ENCODE results near the gene CELSR2.
A peak's percentile ranks its signal among the peaks of the same experiment; 100 is the strongest.

The CELSR2 gene, protein sequence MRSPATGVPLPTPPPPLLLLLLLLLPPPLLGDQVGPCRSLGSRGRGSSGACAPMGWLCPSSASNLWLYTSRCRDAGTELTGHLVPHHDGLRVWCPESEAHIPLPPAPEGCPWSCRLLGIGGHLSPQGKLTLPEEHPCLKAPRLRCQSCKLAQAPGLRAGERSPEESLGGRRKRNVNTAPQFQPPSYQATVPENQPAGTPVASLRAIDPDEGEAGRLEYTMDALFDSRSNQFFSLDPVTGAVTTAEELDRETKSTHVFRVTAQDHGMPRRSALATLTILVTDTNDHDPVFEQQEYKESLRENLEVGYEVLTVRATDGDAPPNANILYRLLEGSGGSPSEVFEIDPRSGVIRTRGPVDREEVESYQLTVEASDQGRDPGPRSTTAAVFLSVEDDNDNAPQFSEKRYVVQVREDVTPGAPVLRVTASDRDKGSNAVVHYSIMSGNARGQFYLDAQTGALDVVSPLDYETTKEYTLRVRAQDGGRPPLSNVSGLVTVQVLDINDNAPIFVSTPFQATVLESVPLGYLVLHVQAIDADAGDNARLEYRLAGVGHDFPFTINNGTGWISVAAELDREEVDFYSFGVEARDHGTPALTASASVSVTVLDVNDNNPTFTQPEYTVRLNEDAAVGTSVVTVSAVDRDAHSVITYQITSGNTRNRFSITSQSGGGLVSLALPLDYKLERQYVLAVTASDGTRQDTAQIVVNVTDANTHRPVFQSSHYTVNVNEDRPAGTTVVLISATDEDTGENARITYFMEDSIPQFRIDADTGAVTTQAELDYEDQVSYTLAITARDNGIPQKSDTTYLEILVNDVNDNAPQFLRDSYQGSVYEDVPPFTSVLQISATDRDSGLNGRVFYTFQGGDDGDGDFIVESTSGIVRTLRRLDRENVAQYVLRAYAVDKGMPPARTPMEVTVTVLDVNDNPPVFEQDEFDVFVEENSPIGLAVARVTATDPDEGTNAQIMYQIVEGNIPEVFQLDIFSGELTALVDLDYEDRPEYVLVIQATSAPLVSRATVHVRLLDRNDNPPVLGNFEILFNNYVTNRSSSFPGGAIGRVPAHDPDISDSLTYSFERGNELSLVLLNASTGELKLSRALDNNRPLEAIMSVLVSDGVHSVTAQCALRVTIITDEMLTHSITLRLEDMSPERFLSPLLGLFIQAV (N-terminal part only)

DNA sequence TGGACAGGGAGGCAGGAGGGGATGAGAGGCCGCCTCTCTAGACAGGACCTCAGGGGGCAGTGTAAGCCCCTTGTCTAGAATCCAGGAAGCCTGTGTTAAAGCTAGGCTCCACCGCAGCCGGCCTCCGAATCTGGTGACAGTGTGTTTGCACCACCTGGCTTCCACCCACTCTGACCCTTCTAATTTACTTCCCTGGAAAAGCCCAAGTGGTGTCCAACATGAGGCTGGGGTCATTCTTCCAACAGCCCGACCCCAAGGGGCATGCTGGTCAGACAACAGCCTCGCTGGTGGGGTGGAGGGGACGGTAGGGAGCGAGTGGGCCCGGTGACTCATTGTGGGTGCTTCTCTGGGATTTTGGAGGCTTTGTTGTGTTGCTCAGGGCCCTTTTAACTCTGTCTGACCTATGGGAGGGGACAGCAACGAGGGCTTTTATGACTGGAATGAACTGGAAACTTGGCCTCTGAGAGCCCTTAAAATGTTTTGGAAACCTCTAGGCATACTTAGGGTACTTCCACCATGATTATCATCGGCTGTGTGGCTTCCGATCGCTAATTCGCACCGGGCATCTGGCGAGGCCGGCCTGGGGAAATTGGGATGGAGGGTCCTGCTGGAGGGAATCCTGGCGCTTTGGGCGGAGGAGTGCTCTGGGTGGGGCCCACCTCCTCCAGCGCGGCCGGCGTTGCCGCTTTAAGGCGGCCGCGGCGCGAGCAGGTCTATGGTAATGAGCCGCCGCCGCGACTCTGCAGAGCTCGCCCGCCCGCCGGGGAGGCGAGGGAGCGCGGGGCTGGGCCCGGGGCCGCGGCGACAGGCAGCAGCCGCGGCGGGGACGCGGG lies at the start of gene CELSR2:
TSS of gene CELSR2 (plus strand) at position 743 of the 833 bp plus-strand sequence. CDS start 541 bp downstream, outside the sequence.
- no peaks in the 10 kb centered on the region; the same call in 1 of the 2 replicates for H3K36me3 ChIP-seq (ENCODE audit: insufficient read depth, low read length)
- H3K9ac ChIP-seq (ENCODE audit: low read depth, low read length), result peak within 1 kb of the TSS; percentile 56

DNA sequence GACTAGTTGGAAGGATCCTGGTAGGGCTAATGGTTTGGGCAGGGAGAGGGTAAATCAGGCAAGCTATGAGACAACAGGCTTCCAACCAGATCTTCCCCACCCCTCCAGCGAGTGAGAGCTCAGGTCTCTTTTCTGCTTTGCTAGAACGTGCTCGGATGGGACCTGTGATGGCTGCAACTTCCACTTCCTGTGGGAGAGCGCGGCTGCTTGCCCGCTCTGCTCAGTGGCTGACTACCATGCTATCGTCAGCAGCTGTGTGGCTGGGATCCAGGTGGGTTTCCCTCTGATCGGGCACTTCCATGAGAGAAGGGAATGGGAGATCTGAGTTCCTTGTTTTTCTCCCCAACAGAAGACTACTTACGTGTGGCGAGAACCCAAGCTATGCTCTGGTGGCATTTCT lies 49.6 kb upstream of the CELSR2 start:
- Histone ChIP-seq H3K36me3 (ENCODE audit: insufficient read depth, low read length) (no peaks in the 10 kb centered on the region), H3K9me3 (ENCODE audit: control insufficient read depth, insufficient read depth, low read length) (no peaks in the 10 kb centered on the region), H3K4me1 (ENCODE audit: insufficient read depth, low read length) (peaks cover 16% of the 10 kb centered on the region; the same call in 1 of the 2 replicates), H3K9ac (ENCODE audit: low read depth, low read length) (no peak overlapping the region)

More for the DNA sequence above, at the start of gene CELSR2:
- Histone ChIP-seq H3K4me1 (ENCODE audit: insufficient read depth, low read length) (peaks cover 7% of the 10 kb centered on the region; the same call in 1 of the 2 replicates), H3K9me3 (ENCODE audit: control insufficient read depth, insufficient read depth, low read length) (no peaks in the 10 kb centered on the region)

DNA sequence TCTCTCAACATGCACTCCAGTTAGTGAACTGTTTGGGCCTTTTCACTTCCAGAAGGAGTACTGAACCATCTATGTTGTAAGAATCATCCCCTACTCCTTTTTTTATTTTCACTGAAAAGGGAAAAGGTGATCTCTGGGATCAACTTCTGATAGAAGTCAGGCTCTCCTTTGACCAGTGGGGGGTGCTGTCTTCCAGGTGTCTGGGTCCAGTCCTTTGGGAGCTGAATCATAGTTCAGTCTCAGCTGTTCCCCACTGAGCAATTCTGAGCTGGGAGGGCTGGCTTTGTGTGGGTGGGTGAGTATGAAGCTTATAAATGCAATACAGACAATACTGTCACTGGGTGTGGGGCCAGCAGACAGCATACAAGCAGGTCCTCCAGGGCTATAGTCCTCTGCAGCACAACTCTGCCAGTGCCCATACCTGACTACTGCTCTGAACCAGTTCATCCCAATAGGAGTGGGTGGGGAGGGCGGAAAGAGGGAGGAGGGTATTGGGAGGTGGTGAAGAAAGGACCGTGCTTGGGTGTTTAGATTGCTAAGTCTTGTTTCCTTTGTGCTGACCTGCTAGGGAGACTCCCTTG lies 48.1 kb upstream of the CELSR2 start:
- Histone ChIP-seq H3K9me3 (ENCODE audit: control insufficient read depth, insufficient read depth, low read length) (no peaks in the 10 kb centered on the region), H3K4me1 (ENCODE audit: insufficient read depth, low read length) (peaks cover 16% of the 10 kb centered on the region; the same call in 1 of the 2 replicates), H3K9ac (ENCODE audit: low read depth, low read length) (no peak overlapping the region), H3K36me3 (ENCODE audit: insufficient read depth, low read length) (no peaks in the 10 kb centered on the region)

DNA sequence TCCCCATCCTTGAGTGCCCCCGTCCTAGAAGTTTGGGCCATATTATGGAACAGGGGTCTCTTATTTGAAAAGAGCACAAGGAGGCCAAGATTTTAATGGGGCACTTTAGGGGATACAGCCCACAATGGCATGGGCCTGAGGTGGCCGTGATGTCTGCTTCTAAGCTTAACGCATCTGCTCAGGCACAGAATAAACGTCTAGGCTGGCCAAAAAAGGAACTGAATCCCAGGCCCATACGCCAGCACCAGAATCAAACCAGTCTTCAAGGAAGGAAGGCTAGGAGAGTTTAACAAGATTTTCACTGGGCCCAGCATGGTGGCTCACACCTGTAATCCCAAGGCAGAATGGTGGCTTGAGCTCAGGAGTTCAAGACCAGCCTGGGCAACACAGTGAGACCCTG lies 44.9 kb upstream of the CELSR2 start:
- H3K9me3 ChIP-seq (ENCODE audit: control insufficient read depth, insufficient read depth, low read length), result no peaks in the 10 kb centered on the region
- no peak overlapping the region for H3K9ac ChIP-seq (ENCODE audit: low read depth, low read length)
- H3K4me1 ChIP-seq (ENCODE audit: insufficient read depth, low read length), result peaks cover 3% of the 10 kb centered on the region; the same call in 1 of the 2 replicates
- no peaks in the 10 kb centered on the region for H3K36me3 ChIP-seq (ENCODE audit: insufficient read depth, low read length)

DNA sequence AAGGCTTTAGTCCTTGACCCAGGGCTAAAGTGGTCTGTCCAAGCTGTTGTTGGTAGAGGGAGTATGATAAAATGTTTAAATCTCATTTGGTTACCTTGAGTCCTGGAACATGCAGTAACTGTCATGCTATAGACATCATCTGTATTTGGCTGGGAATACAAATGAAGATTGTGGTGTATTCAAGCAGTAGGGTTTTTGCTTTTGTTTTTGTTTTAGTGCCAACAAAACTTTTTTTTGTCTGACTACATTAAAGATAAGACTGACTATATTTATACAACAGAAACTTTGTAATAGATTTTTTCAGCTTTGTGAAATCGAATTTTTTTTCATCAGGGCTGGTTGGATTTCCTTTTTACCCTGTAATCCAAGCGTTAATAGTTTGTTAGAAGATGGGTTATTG lies 43.0 kb upstream of the CELSR2 start:
- Histone ChIP-seq H3K9ac (ENCODE audit: low read depth, low read length) (no peak overlapping the region), H3K4me1 (ENCODE audit: insufficient read depth, low read length) (no peaks in the 10 kb centered on the region; the same call in 1 of the 2 replicates), H3K9me3 (ENCODE audit: control insufficient read depth, insufficient read depth, low read length) (no peaks in the 10 kb centered on the region), H3K36me3 (ENCODE audit: insufficient read depth, low read length) (no peaks in the 10 kb centered on the region)

DNA sequence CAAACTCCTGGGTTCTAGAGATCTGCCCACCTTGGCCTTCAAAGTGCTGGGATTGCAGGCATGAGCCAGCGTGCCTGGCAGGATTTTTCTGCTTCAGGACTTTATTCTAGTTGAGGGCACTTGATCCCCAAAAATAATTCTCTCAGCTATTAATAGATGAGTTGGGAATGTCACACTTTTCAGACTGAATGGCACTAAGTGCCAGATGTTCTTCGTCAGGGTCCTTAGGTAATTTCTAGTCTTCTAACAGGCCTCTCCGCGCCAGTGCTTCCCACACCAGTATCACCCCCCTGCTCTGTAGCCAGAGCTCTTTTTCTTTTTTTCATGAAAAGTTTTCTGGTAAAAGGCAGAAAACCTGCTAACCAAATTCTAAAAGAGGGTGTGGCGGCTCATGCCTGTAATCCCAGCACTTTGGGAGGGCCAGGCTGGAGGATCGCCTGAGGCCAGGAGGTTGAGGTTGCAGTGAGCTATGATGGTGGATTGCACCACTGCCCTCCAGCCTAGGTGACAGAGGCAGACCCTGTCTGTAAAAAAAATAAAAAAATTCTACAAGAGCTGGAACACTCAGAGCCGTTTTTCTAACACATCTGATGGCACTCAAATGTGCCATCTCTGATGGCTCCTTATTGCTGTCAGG lies 41.8 kb upstream of the CELSR2 start:
- H3K36me3 ChIP-seq (ENCODE audit: insufficient read depth, low read length), result no peaks in the 10 kb centered on the region

DNA sequence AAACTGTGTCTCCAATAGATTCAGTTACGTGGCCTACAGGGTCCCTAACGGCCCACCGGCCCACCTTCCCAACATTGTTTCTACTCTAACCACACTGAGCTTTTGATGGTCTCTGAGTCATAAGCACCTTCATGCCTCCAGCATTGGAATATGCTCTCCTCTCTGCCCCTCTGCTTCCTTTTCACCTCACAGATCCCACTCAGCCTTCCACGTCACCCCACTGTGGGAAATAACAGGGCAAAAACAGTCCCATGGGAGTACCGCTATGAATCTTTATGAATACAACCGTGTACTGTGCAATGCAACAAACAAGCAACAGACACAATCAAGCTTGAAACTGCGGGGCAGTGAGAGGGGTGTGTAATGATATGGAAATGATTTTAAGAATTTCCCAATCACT lies 40.9 kb upstream of the CELSR2 start:
- no peaks in the 10 kb centered on the region for H3K9me3 ChIP-seq (ENCODE audit: control insufficient read depth, insufficient read depth, low read length)
- H3K36me3 ChIP-seq (ENCODE audit: insufficient read depth, low read length), result no peaks in the 10 kb centered on the region
- H3K9ac ChIP-seq (ENCODE audit: low read depth, low read length), result no peak overlapping the region
- no peaks in the 10 kb centered on the region; the same call in 1 of the 2 replicates for H3K4me1 ChIP-seq (ENCODE audit: insufficient read depth, low read length)

More for the DNA sequence above, 41.8 kb upstream of the CELSR2 start:
- H3K9me3 ChIP-seq (ENCODE audit: control insufficient read depth, insufficient read depth, low read length), result no peaks in the 10 kb centered on the region
- no peak overlapping the region for H3K9ac ChIP-seq (ENCODE audit: low read depth, low read length)
- no peaks in the 10 kb centered on the region; the same call in 1 of the 2 replicates for H3K4me1 ChIP-seq (ENCODE audit: insufficient read depth, low read length)

DNA sequence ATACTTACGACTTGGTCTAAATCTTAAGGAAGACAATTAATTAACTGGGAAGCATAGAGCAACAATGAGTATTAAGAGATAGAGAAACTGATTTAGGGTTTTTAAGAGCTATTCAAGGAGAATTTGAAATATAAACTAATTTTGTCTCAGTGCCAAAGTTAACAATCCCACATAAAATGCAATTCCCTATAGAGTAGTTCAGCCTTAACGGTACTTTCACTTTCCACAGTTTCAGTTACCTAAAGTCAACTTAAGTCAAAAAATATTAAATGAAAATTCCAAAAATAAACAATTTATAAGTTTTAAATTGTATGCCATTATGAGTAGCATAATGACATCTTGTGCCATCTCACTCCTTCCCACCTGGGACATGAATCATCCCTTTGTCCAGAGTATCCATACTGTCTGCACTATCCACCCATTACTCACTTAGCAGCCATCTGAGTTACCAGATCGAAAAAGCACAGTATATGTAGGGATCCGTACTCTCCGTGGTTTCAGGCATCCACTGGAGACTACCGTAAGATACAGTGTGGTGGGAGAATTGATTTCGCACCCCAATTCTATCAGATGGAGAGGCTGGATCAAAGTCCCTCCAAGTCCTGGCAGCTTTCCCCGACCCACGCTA lies 40.4 kb upstream of the CELSR2 start:
- no peaks in the 10 kb centered on the region for H3K9me3 ChIP-seq (ENCODE audit: control insufficient read depth, insufficient read depth, low read length)
- H3K36me3 ChIP-seq (ENCODE audit: insufficient read depth, low read length), result no peaks in the 10 kb centered on the region
- no peaks in the 10 kb centered on the region; the same call in 1 of the 2 replicates for H3K4me1 ChIP-seq (ENCODE audit: insufficient read depth, low read length)
- H3K9ac ChIP-seq (ENCODE audit: low read depth, low read length), result no peak overlapping the region

DNA sequence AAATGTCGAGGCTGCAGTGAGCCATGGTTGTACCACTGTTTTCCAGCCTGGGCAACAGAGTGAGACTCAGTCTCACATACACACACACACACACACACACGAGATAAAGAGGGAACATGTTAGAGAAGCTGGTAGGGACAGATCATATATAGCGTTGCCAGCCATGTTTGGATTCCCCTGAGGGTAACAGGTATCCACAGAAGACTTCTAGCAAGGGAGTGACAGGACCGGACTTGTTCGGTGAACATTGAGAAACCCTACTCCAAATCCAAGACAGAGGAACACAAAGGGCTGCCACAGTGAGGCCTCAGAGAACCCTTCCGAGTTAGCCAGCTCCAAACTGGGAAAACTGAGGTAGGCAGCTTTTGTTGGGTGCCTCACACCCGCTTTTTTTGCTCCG lies 39.3 kb upstream of the CELSR2 start:
- H3K4me1 ChIP-seq (ENCODE audit: insufficient read depth, low read length), result no peaks in the 10 kb centered on the region; the same call in 1 of the 2 replicates
- H3K9me3 ChIP-seq (ENCODE audit: control insufficient read depth, insufficient read depth, low read length), result no peaks in the 10 kb centered on the region
- no peak overlapping the region for H3K9ac ChIP-seq (ENCODE audit: low read depth, low read length)
- no peaks in the 10 kb centered on the region for H3K36me3 ChIP-seq (ENCODE audit: insufficient read depth, low read length)

DNA sequence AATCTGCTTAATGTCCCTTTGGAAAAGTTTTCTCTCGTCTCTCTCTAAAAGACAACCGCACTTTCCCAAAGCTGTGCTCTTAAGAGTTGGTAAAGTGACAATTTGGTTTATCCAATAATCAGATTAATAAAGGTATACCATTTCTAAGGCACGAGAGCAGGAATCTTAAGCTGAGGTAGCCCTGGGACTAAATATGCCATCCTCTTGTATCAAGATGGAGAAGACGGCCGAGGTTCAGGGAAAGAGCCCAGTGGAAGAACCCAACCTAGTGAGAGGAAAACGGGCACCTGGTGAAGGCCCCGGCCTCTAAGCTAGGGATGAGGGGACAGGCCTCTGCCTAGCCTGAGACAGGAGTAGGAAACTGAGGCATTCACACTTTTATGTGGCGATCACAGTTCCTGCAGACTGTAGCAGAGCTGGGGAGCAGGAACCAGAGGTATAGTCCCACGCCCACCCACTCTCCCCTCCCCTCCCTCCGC lies 36.0 kb upstream of the CELSR2 start:
- no peaks in the 10 kb centered on the region for H3K9me3 ChIP-seq (ENCODE audit: control insufficient read depth, insufficient read depth, low read length)
- H3K4me1 ChIP-seq (ENCODE audit: insufficient read depth, low read length), result 0 out of 2 replicates have a peak, but pooled peaks cover 3% of the 10 kb centered on the region
- peak overlapping the region; percentile 46 for H3K9ac ChIP-seq (ENCODE audit: low read depth, low read length)
- peaks cover 12% of the 10 kb centered on the region for H3K36me3 ChIP-seq (ENCODE audit: insufficient read depth, low read length)

DNA sequence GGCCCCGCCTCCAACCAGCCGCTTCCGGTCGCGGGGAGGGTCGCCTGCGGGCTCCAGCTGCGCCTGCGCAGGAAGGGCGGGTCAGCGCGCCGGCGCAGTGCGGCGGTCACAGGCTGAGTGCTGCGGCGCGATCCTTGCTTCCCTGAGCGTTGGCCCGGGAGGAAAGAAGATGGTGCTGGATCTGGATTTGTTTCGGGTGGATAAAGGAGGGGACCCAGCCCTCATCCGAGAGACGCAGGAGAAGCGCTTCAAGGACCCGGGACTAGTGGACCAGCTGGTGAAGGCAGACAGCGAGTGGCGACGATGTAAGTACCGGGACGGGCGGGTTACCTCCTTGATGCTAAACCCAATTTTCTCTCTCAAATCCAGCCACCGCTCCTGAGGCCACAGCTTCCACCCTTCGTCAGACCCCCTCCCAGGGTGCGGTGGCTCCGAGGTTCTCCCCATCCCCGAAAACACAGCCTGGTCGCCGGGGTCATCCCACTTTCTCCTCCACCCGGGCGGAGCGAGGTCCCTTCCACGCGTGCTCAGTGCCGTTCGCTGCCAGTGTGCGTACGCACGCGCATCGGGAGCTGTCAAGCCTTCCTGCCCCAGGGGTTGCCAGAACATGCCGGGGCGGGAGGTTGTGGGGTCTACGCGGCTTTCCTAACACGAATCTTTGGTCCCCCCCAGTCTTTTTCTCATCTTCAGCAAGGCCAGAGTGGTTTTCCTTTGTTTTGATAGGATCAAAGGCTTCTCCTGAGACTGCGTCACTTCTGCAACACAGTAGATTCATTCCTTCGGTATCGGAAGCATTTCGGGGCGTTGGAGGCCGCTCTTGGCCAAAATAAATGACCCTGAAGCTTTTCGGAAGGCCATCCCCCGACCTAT lies 35.3 kb upstream of the CELSR2 start, which contains the start of gene SARS1:
TSS of gene SARS1 (plus strand) at position 95 of the 870 bp plus-strand sequence. CDS start at position 170, 75 bp downstream.
- peaks cover 15% of the 10 kb centered on the region for H3K36me3 ChIP-seq (ENCODE audit: insufficient read depth, low read length)
- H3K4me1 ChIP-seq (ENCODE audit: insufficient read depth, low read length), result 0 out of 2 replicates have a peak, but pooled peaks cover 3% of the 10 kb centered on the region
- H3K9me3 ChIP-seq (ENCODE audit: control insufficient read depth, insufficient read depth, low read length), result no peaks in the 10 kb centered on the region
- peak within 1 kb of the TSS; percentile 92 for H3K9ac ChIP-seq (ENCODE audit: low read depth, low read length)

Data from ES-I3 (cell line).